Endometrial microvascular endothelial cells (primary cell): ENCODE measurements around the gene STAG1. TPM values are rescaled to one million over a fixed set of nuclear protein-coding genes. Genes with fewer than 3 reads are reported as not detected.
"Not testable (repeated sequence)": the region's sequence is repeated elsewhere in the genome, so short reads cannot be mapped to it uniquely, and the experiment has no call there.

Experiments used
- in situ Hi-C: cut with HindIII; loops from 2 replicates; pipeline ENCODE4 v1.10.0; 2017; ENCODE audit warnings: low sequenced_read_pairs, low pct_unique_long_range_greater_than_20kb; ENCODE audit errors: inconsistent ontology term
- total RNA-seq: library from RNA; depleted of rRNA; stranded (reverse); fragments of >200 nt; gene quantifications from one replicate; pipeline ENCODE4 v1.2.3, GENCODE V29; 2015; ENCODE audit errors: inconsistent ontology term

Gene STAG1
- total RNA-seq, 1 donor from 2014 or later = 26.3 TPM

GRCh38 chr3:136490646-136491405 is 261.4 kb downstream of the STAG1 start:
- in situ Hi-C loops = no loop called here

- in situ Hi-C loops = no loop called here
These were observed 266.4 kb downstream of the STAG1 start for GRCh38 chr3:136485777-136486176.

GRCh38 chr3:136476280-136476679 is 275.9 kb downstream of the STAG1 start:
- in situ Hi-C loops = no loop called here

GRCh38 chr3:136474876-136475275 is 277.3 kb downstream of the STAG1 start:
- in situ Hi-C loops = not testable (repeated sequence)

- in situ Hi-C loops = no loop called here
These were observed 278.4 kb downstream of the STAG1 start for GRCh38 chr3:136473716-136474326.

GRCh38 chr3:136465296-136465695 is 286.9 kb downstream of the STAG1 start:
- in situ Hi-C loops = no loop called here

GRCh38 chr3:136464502-136464901 is 287.7 kb downstream of the STAG1 start:
- in situ Hi-C loops = no loop called here

GRCh38 chr3:136463170-136463569 is 289.0 kb downstream of the STAG1 start:
- in situ Hi-C loops = no loop called here

- in situ Hi-C loops = no loop called here
These were observed 294.4 kb downstream of the STAG1 start for GRCh38 chr3:136457793-136458192.

- in situ Hi-C loops = no loop called here
These were observed 296.0 kb downstream of the STAG1 start for GRCh38 chr3:136456196-136456595.

GRCh38 chr3:136444581-136444980 is 307.6 kb downstream of the STAG1 start:
- in situ Hi-C loops = no loop called here

- in situ Hi-C loops = no loop called here
These were observed 315.1 kb downstream of the STAG1 start for GRCh38 chr3:136437043-136437442.

- in situ Hi-C loops = no loop called here
These were observed 317.7 kb downstream of the STAG1 start for GRCh38 chr3:136434429-136434828.

GRCh38 chr3:136432685-136433084 is 319.5 kb downstream of the STAG1 start:
- in situ Hi-C loops = no loop called here

GRCh38 chr3:136428167-136428566 is 324.0 kb downstream of the STAG1 start:
- in situ Hi-C loops = no loop called here

GRCh38 chr3:136427236-136427635 is 324.9 kb downstream of the STAG1 start:
- in situ Hi-C loops = no loop called here

GRCh38 chr3:136414476-136414875 is 337.7 kb downstream of the STAG1 start:
- in situ Hi-C loops = no loop called here

GRCh38 chr3:136412307-136412706 is 339.9 kb downstream of the STAG1 start:
- in situ Hi-C loops = no loop called here

- in situ Hi-C loops = no loop called here
These were observed 342.6 kb downstream of the STAG1 start for GRCh38 chr3:136409549-136409948.

GRCh38 chr3:136404056-136404455 is 348.1 kb downstream of the STAG1 start:
- in situ Hi-C loops = no loop called here

GRCh38 chr3:136396916-136397315 is 355.3 kb downstream of the STAG1 start:
- in situ Hi-C loops = no loop called here
